Measurements from ENCODE around the gene CCL21. TPM values are rescaled to one million over a fixed set of nuclear protein-coding genes. Genes with fewer than 3 reads are reported as not detected.
"Not testable (repeated sequence)": the region's sequence is repeated elsewhere in the genome, so short reads cannot be mapped to it uniquely, and the experiment has no call there.

The CCL21 gene, protein sequence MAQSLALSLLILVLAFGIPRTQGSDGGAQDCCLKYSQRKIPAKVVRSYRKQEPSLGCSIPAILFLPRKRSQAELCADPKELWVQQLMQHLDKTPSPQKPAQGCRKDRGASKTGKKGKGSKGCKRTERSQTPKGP
- polyA plus RNA-seq (not detected in 2 replicates), polyA minus RNA-seq (not detected in 2 replicates)

DNA sequence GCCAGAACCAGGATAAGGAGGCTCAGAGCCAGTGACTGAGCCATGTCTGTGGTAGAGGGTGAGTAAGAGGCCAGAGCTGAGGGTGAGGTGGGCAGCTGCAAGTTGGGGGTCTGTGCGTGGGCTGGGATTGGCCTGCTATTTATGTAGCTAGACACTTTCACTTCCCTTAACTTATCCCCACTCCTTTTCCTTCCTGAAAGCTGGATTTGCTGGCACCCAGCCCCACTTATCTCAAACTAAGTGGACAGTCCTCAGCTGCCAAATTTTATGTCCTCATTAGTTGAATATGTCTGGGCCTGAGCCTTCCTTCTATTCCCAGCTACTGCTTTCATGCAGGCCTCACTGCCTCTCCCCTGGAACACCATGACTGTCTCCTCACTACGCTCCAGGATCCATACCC, at the start of gene CCL21:
Gene CCL21, minus strand, starts transcription at position 114 of the 400 bp plus-strand sequence. Its CDS starts 70 bp downstream, at position 44.
- Histone ChIP-seq H3K27me3 (ENCODE audit: insufficient read depth, low read depth, low read length) (no peaks in the 10 kb centered on the region), H3K9me3 (ENCODE audit: low read length) (no peaks in the 10 kb centered on the region), H3K4me3 (ENCODE audit: low read length) (no peak within 1 kb of the TSS), H2AFZ (ENCODE audit: low read depth, low read length) (no peak within 1 kb of the TSS), H3F3A (ENCODE audit: insufficient read depth, low read length, poor library complexity, severe bottlenecking) (no peaks in the 10 kb centered on the region), H3K9ac (ENCODE audit: low read length) (no peak within 1 kb of the TSS), H3K79me2 (replicated peaks; ENCODE audit: insufficient read depth, low read length) (no peaks in the 10 kb centered on the region), H3K36me3 (ENCODE audit: insufficient read depth, low read length) (no peaks in the 10 kb centered on the region), H4K20me1 (ENCODE audit: insufficient read depth) (no peaks in the 10 kb centered on the region), H3K9me2 (ENCODE audit: insufficient read depth, low read length) (no peaks in the 10 kb centered on the region), H3K27ac (ENCODE audit: low read length) (no peak within 1 kb of the TSS), H3K4me2 (ENCODE audit: low read length) (no peak within 1 kb of the TSS)
- TF ChIP-seq EZH2 (IDR thresholded peaks at IDR 0.05; ENCODE audit: borderline replicate concordance, insufficient read depth, low read length, poor library complexity, severe bottlenecking), result no peak
- TF ChIP-seq TAF1 (IDR thresholded peaks at IDR 0.05; ENCODE audit: low read depth), result no peak
- no peak for TF ChIP-seq EP300 (conservative IDR thresholded peaks at IDR 0.05; ENCODE audit: poor library complexity, severe bottlenecking)
- no peak for TF ChIP-seq SMC3 (conservative IDR thresholded peaks at IDR 0.05; ENCODE audit: poor library complexity)
- TF ChIP-seq POLR2AphosphoS5 (IDR thresholded peaks at IDR 0.05), result no peak
- TF ChIP-seq, protein P1, sequence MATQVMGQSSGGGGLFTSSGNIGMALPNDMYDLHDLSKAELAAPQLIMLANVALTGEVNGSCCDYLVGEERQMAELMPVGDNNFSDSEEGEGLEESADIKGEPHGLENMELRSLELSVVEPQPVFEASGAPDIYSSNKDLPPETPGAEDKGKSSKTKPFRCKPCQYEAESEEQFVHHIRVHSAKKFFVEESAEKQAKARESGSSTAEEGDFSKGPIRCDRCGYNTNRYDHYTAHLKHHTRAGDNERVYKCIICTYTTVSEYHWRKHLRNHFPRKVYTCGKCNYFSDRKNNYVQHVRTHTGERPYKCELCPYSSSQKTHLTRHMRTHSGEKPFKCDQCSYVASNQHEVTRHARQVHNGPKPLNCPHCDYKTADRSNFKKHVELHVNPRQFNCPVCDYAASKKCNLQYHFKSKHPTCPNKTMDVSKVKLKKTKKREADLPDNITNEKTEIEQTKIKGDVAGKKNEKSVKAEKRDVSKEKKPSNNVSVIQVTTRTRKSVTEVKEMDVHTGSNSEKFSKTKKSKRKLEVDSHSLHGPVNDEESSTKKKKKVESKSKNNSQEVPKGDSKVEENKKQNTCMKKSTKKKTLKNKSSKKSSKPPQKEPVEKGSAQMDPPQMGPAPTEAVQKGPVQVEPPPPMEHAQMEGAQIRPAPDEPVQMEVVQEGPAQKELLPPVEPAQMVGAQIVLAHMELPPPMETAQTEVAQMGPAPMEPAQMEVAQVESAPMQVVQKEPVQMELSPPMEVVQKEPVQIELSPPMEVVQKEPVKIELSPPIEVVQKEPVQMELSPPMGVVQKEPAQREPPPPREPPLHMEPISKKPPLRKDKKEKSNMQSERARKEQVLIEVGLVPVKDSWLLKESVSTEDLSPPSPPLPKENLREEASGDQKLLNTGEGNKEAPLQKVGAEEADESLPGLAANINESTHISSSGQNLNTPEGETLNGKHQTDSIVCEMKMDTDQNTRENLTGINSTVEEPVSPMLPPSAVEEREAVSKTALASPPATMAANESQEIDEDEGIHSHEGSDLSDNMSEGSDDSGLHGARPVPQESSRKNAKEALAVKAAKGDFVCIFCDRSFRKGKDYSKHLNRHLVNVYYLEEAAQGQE (IDR thresholded peaks at IDR 0.05; ENCODE audit: borderline replicate concordance), result no peak
- TF ChIP-seq, protein P2, sequence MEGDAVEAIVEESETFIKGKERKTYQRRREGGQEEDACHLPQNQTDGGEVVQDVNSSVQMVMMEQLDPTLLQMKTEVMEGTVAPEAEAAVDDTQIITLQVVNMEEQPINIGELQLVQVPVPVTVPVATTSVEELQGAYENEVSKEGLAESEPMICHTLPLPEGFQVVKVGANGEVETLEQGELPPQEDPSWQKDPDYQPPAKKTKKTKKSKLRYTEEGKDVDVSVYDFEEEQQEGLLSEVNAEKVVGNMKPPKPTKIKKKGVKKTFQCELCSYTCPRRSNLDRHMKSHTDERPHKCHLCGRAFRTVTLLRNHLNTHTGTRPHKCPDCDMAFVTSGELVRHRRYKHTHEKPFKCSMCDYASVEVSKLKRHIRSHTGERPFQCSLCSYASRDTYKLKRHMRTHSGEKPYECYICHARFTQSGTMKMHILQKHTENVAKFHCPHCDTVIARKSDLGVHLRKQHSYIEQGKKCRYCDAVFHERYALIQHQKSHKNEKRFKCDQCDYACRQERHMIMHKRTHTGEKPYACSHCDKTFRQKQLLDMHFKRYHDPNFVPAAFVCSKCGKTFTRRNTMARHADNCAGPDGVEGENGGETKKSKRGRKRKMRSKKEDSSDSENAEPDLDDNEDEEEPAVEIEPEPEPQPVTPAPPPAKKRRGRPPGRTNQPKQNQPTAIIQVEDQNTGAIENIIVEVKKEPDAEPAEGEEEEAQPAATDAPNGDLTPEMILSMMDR (IDR thresholded peaks at IDR 0.05; ENCODE audit: poor library complexity, severe bottlenecking), result no peak
- TF ChIP-seq MXI1 (conservative IDR thresholded peaks at IDR 0.05; ENCODE audit: poor library complexity, severe bottlenecking), result no peak
- TF ChIP-seq RAD21 (conservative IDR thresholded peaks at IDR 0.05), result no peak

DNA sequence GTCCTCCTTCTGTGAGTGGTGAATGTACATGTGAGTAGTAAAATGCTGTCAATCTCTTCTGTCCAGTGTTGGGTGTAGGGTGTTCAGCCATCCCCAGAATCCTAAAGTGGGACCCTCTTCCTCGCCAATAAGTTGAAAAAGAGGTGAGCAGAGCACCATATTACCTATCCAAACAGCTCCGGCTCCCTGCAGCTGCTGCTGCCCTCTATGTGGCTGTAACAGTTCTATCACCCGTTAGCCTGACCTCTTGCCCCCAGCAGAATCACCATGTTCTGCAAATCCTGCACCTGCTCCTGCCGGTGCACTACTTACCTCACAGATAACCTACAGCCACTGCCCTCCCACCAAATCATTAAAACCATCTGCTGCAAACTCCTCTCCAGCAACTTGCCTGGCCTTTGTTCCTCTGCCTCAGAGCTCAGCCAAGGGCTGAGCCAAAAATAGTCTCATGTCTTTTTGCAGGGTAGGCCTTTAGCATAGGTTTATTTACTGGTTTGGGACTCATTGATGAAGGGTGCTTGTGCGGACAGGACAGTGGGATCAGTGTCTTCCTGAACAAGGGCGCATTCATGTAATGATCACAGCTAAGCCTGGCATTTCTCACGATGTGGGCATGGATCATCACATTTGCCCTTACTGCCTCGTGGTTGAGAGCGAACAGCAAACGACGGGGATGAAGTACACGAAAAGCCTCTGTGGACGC, 49.6 kb upstream of the CCL21 start:
- Histone ChIP-seq H3F3A (ENCODE audit: insufficient read depth, low read length, poor library complexity, severe bottlenecking) (no peaks in the 10 kb centered on the region), H3K9me3 (ENCODE audit: low read length) (no peaks in the 10 kb centered on the region), H3K9ac (ENCODE audit: low read length) (no peak overlapping the region), H3K27me3 (ENCODE audit: insufficient read depth, low read depth, low read length) (no peaks in the 10 kb centered on the region), H3K4me3 (ENCODE audit: low read length) (no peak overlapping the region), H3K79me2 (replicated peaks; ENCODE audit: insufficient read depth, low read length) (no peaks in the 10 kb centered on the region), H3K9me2 (ENCODE audit: insufficient read depth, low read length) (no peaks in the 10 kb centered on the region), H3K36me3 (ENCODE audit: insufficient read depth, low read length) (no peaks in the 10 kb centered on the region), H2AFZ (ENCODE audit: low read depth, low read length) (no peak overlapping the region), H4K20me1 (ENCODE audit: insufficient read depth) (no peaks in the 10 kb centered on the region), H3K4me2 (ENCODE audit: low read length) (no peak overlapping the region), H3K27ac (ENCODE audit: low read length) (no peak overlapping the region)
- TF ChIP-seq RAD21 (conservative IDR thresholded peaks at IDR 0.05), result no peak

DNA sequence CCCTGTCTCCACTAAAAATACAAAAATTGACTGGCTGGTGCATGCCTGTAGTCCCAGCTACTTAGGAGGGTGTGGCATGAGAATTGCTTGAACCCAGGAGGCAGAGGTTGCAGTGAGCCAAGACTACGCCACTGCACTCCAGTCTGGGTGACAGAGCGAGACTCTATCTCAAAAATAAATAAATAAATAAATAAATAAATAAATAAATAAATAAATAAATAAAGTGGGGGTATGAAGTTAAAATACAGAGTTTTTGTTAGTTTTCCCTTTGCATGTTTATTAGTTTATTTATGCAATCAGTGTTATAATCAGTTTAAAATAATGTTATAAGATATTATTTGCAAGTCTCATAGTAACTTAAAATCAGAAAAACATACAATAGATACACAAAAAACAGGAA, 40.4 kb upstream of the CCL21 start:
- H3K9ac ChIP-seq (ENCODE audit: low read length); H3F3A ChIP-seq (ENCODE audit: insufficient read depth, low read length, poor library complexity, severe bottlenecking); H3K27ac ChIP-seq (ENCODE audit: low read length); H3K9me2 ChIP-seq (ENCODE audit: insufficient read depth, low read length); H3K9me3 ChIP-seq (ENCODE audit: low read length); H2AFZ ChIP-seq (ENCODE audit: low read depth, low read length); H3K4me3 ChIP-seq (ENCODE audit: low read length); H3K27me3 ChIP-seq (ENCODE audit: insufficient read depth, low read depth, low read length); H4K20me1 ChIP-seq (ENCODE audit: insufficient read depth); H3K36me3 ChIP-seq (ENCODE audit: insufficient read depth, low read length); H3K79me2 ChIP-seq (replicated peaks; ENCODE audit: insufficient read depth, low read length); H3K4me2 ChIP-seq (ENCODE audit: low read length): not testable (repeated sequence)

Measured in neural cell (in vitro differentiated cells).